ENCODE measurements around the gene DMTF1.

GRCh38 chr7:87146740-87147386, 5.4 kb upstream of the DMTF1 start:
- TF ChIP-seq POLR2A (IDR thresholded peaks at IDR 0.05), result no peak
- TF ChIP-seq CTCF (IDR thresholded peaks at IDR 0.05), result no peak
